Hindlimb muscle (tissue), 1 donor: ENCODE measurements around the gene MAP2K7. TPM values are rescaled to one million over a fixed set of nuclear protein-coding genes. Genes with fewer than 3 reads are reported as not detected.

ENCODE experiments used
- polyA plus RNA-seq: library from polyadenylated mRNA; unstranded; fragments of 120-200 nt; gene quantifications from one replicate; pipeline ENCODE4 v1.2.1, GENCODE V29; 2013; ENCODE audit not compliant: insufficient read length

The MAP2K7 gene
- polyA plus RNA-seq, 1 donor: 27.2 TPM

Other genes starting within 250 kb of the MAP2K7 start
- gene RETN, start 234.8 kb upstream of the MAP2K7 start, polyA plus RNA-seq: 1.3 TPM
- gene MCEMP1, start 226.8 kb upstream of the MAP2K7 start, polyA plus RNA-seq: 0.25 TPM
- gene TRAPPC5, start 223.0 kb upstream of the MAP2K7 start, polyA plus RNA-seq: 42.8 TPM
- 0.65 TPM for gene FCER2, start 201.7 kb upstream of the MAP2K7 start, polyA plus RNA-seq
- gene CLEC4G, start 171.8 kb upstream of the MAP2K7 start, polyA plus RNA-seq: not detected
- gene CD209, start 156.3 kb upstream of the MAP2K7 start, polyA plus RNA-seq: 2.4 TPM
- not detected for gene CLEC4M, start 140.6 kb upstream of the MAP2K7 start, polyA plus RNA-seq
- 17.6 TPM for gene EVI5L, start 73.7 kb upstream of the MAP2K7 start, polyA plus RNA-seq
- 0.48 TPM for gene PRR36, start 29.5 kb upstream of the MAP2K7 start, polyA plus RNA-seq
- not detected for gene LRRC8E, start 15.4 kb upstream of the MAP2K7 start, polyA plus RNA-seq
- 0.67 TPM for gene TGFBR3L, start 11.0 kb downstream of the MAP2K7 start, polyA plus RNA-seq
- gene SNAPC2, start 16.5 kb downstream of the MAP2K7 start, polyA plus RNA-seq: 22.8 TPM
- 2.6 TPM for gene CTXN1, start 22.3 kb downstream of the MAP2K7 start, polyA plus RNA-seq
- 54.9 TPM for gene TIMM44, start 39.8 kb downstream of the MAP2K7 start, polyA plus RNA-seq
- 58.2 TPM for gene ELAVL1, start 101.8 kb downstream of the MAP2K7 start, polyA plus RNA-seq
- gene CCL25, start 148.9 kb downstream of the MAP2K7 start, polyA plus RNA-seq: not detected
- 14.4 TPM for gene FBN3, start 245.7 kb downstream of the MAP2K7 start, polyA plus RNA-seq